NCI-H446 (cell line): Measurements from ENCODE around the gene CAMTA1.
A peak's percentile ranks its signal among the peaks of the same experiment; 100 is the strongest.
"Not testable (repeated sequence)": the region's sequence is repeated elsewhere in the genome, so short reads cannot be mapped to it uniquely, and the experiment has no call there.

Experiments used
- DNase-seq, 2 experiments: peaks; one replicate each; lab custom pipeline; 2025; lab: John Stamatoyannopoulos, UW

Gene CAMTA1

GRCh38 chr1:6906783-6907182, 121.5 kb downstream of the CAMTA1 start:
- DNase-seq = no peak

- no peak for DNase-seq
Measured at GRCh38 chr1:6907201-6907600, 121.9 kb downstream of the CAMTA1 start.

GRCh38 chr1:6907676-6908434, 122.6 kb downstream of the CAMTA1 start:
- DNase-seq = no peak

GRCh38 chr1:6909401-6909800, 124.1 kb downstream of the CAMTA1 start:
- no peak for DNase-seq

GRCh38 chr1:6909857-6910256, 124.6 kb downstream of the CAMTA1 start:
- no peak for DNase-seq

- no peak for DNase-seq
Measured at GRCh38 chr1:6911021-6911941, 126.0 kb downstream of the CAMTA1 start.

GRCh38 chr1:6911974-6912373, 126.7 kb downstream of the CAMTA1 start:
- no peak for DNase-seq

- DNase-seq = no peak
Measured at GRCh38 chr1:6912518-6912917, 127.3 kb downstream of the CAMTA1 start.

- no peak for DNase-seq
Measured at GRCh38 chr1:6913086-6913485, 127.8 kb downstream of the CAMTA1 start.

- no peak for DNase-seq
Measured at GRCh38 chr1:6914706-6915105, 129.5 kb downstream of the CAMTA1 start.

GRCh38 chr1:6915999-6916565, 130.8 kb downstream of the CAMTA1 start:
- no peak for DNase-seq

- DNase-seq = no peak
Measured at GRCh38 chr1:6917067-6917466, 131.8 kb downstream of the CAMTA1 start.

GRCh38 chr1:6918186-6918924, 133.1 kb downstream of the CAMTA1 start:
- no peak for DNase-seq

GRCh38 chr1:6918925-6919511, 133.8 kb downstream of the CAMTA1 start:
- DNase-seq = no peak

- not testable (repeated sequence) for DNase-seq
Measured at GRCh38 chr1:6921506-6921905, 136.3 kb downstream of the CAMTA1 start.

GRCh38 chr1:6922096-6922931, 137.1 kb downstream of the CAMTA1 start:
- DNase-seq = peak; percentile 60 to 66

- DNase-seq = no peak
Measured at GRCh38 chr1:6923012-6923411, 137.8 kb downstream of the CAMTA1 start.

GRCh38 chr1:6923416-6923815, 138.2 kb downstream of the CAMTA1 start:
- no peak for DNase-seq

- DNase-seq = peak in 1 of 2 experiments; percentile 49
Measured at GRCh38 chr1:6923955-6924881, 139.0 kb downstream of the CAMTA1 start.

GRCh38 chr1:6924891-6925290, 139.6 kb downstream of the CAMTA1 start:
- DNase-seq = no peak
